Bone marrow (tissue), 2 donors: ENCODE results near the gene ANK3.
A peak's percentile ranks its signal among the peaks of the same experiment; 100 is the strongest.

Source experiments
- DNase-seq, 2 donors: peaks; one replicate each; lab custom pipeline; 2025; lab: John Stamatoyannopoulos, UW

Gene ANK3

DNA sequence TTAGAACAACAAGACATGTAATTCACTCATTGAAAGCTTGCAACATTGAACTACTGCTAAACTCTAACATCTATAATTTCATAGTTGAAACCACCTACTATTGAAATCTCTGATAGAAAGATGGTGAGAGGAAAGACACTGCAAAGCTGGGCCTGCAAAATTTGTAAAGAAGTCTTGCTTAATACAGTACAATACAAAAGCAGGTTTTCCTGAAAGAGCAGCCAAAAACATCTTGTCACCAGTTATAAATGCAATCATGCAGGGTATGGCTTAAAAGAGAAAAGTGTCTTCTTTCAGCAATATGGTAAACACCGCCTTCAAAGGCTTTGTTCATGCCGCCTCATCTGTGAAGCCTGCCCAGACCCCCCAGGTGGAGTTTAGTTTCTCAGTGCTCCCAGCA, 109.2 kb downstream of the ANK3 start:
- DNase-seq, result no peak

DNA sequence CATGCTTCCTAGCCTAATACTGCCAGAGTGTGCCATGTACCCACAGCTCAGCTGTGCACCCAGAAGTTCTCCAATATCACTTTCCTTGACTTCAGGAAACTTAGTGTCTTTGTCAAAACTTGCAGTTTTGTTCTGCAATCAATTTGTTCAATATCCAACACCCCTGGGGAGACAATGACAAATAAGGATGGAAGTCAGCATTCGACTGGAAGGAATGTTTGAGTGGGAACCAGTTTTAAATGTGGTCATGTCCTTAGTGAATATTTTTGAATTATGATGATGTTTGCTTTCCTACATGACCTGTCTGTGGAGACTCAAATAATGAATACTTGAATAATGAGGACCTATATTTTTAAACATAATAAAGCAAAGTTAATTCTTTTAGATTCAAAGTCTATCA, 112.0 kb downstream of the ANK3 start:
- no peak for DNase-seq

GRCh38 chr10:60276232-60276631, 113.4 kb downstream of the ANK3 start:
- no peak for DNase-seq

GRCh38 chr10:60271319-60272040, 118.2 kb downstream of the ANK3 start:
- peak in 1 of 2 donors; percentile 24 for DNase-seq

DNA sequence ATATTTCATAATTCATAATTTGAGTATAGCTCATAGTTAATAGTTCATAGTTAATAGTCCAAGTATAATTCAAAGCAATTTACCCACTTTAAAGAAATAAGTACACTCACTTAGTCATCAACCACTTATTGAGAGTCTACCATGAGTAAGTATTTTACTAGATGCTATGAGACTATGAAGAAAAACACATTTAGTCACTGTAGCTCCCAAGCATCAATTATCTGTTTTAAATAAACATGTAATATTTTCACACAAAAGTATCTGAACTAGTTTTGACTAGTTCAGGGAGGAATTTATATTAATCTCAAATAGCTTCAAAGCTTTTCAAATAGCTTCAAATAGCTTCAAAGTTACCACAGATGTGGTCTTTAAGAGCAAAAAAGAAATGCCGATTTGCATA, 119.2 kb downstream of the ANK3 start:
- no peak for DNase-seq

GRCh38 chr10:60267802-60268201, 121.9 kb downstream of the ANK3 start:
- DNase-seq, result no peak

- no peak for DNase-seq
Measured at GRCh38 chr10:60266513-60266912, 123.2 kb downstream of the ANK3 start.

DNA sequence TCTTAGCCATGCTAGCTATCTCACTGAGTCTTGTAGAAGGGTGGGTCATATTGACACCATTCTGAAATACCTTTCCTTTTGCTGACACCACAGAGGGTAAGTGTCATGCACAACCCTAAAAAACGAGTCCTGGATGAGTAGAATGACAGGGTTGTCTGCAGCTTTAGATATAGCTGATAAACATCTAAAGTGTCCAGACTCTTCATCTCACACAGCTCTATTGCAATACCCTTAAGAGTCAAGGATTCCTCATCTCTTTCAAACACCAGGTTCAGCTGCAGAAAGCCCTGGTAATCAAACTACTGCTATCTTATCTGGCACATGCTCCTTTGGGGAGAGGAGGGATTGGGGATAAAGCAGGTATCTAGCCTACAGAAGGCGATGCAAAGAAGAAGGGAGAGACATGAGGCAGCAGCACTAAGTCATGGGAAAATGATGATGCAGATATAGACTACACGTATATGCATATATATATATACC, 127.0 kb downstream of the ANK3 start:
- DNase-seq, result no peak

- DNase-seq, result no peak
Measured at GRCh38 chr10:60260321-60260720, 129.4 kb downstream of the ANK3 start.

DNA sequence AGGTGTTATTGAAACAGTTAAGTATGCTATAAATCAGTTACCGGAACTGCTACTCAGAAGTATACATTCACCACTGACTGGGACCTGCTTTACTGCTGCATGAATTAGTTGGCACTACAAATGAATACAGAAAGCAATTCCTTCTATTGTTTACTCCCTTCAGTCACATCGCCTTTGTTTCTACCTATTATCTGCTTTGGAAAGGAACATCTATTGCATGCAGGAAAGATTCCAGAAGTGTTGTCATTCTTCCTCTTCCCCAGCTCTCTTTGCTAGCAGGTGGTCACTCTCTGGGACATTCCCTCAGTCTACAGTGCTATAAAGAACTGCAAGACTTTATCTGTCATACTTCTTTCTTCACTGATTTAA, 131.3 kb downstream of the ANK3 start:
- DNase-seq, result no peak

- no peak for DNase-seq
Measured at GRCh38 chr10:60257767-60258428, 131.8 kb downstream of the ANK3 start.

DNA sequence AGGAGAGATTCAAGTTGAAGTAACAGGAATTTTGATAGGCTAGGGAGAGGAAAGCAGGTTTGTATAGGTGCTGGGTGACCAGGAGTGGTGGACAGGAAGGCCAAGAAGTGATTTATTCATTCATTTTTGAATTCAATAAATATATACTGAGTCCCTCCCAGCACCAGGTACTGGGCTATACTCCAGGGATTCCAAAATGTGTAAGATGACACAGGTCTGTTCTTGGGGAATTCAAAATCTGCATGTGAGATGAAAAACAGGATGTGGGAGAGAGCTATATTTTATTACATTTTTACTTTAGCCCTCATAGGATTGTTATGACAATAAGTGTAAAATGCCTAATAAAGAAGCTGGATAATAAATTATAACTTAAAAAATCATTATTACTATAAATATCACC, 134.9 kb downstream of the ANK3 start:
- DNase-seq, result no peak

GRCh38 chr10:60253484-60253883, 136.2 kb downstream of the ANK3 start:
- no peak for DNase-seq

GRCh38 chr10:60252688-60253087, 137.0 kb downstream of the ANK3 start:
- DNase-seq, result no peak

DNA sequence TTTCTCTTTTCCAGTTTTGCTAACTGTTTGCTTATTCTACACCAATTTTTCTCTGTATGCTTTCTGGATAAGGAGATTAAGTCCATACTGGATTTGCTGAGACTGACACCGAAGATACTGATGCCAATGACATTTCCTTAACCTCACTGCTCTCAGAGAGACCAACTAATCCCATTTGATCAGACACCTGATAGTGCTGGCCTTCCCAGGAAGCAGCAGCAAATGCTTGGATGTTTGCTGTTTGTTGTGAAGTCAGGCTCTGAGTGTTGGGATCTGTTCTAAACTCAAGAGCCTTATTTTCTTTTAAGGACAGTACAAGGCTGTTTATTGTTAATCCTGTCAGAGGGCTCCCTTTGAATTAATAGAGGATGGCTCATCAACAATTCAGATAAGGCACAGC, 143.3 kb downstream of the ANK3 start:
- DNase-seq, result no peak

DNA sequence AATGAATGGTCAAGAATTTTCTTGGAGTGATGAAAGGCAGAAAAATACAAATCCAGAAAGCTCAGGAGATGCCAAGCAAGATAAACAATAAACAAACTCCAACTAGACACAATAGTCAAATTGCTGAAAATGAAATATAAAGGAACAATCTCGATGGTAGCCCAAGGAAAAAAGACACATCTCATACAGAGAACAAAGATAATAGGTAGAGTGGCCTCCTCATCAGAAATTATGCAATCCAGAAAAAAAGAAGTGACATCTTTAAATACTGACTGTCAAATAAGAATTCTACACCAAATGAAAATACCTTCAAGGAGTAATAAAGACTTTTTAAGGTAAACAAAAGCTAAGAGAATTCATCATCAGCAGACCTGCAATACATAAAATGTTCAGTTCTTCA, 150.4 kb downstream of the ANK3 start:
- no peak for DNase-seq

DNA sequence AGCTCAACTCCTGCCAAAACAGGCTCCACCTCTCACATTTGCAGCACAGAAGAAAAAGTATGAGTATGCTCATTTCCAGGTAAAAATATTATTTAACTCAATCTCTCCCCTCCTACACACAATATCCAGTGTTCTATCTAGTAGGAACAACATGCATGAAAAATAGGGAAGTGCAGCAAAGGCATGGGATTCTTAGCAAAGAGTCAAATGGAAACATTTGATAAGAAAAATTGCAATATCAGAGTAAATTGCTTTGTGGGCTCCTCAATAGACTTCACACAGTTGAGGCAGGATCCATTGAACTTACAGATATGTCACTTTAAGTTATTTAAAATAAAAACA, 150.9 kb downstream of the ANK3 start:
- DNase-seq, result no peak

DNA sequence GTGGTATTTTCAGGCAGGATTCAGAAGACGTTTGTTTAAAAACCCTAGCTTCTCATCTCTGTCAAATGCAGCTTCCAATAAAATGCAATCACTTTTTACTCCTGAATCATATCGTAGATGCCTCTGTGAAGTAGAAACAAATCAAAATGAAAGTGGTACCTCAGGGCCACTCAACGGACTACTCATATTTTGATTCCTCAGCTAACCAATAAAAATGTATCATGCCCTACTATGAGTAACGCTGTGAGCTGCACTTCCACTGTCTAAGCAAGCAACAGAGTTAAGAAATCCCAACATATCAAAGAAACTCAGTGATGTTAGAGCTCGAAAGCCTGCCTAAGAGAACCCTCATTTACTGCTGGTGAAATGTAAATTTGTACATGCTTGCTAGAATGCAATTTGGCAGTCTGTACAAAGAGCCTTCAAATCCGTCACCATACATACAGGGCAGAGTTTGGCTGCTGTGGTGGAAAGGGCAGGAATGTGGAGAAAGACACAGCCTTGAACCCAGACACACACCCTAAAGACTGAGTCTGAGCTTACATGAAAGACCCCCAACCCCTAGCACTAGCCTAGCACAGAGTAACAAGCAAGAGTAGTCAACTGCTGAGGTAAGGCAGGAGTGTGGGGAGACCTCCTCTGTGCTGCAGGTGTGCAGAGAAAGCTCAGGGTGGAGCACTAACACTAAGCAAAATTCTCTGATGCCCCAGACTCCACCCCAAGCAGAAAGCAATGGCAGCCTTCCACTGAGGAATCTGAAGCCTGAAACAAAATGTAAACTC, 151.5 kb downstream of the ANK3 start:
- no peak for DNase-seq

GRCh38 chr10:60236869-60237524, 152.7 kb downstream of the ANK3 start:
- peak; percentile 54 to 60 for DNase-seq

DNA sequence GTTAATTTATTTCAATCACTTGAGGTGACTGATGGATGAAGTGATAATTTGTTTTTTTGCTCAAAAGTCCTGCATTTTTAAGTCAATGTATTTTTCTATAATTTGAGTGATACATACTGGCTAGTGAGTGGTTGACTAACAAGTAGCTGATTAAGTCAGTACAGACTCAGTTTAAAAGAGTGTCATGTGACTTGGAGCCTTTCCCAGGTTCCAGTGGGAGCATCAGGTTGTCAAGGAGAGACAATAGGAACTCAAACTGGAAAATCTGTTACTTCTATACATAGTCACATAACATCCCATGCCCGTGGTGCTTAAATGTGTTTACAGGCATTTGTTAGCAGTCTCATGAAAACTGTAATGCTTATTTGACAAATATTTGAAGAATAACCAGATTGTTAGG, 154.7 kb downstream of the ANK3 start:
- no peak for DNase-seq

DNA sequence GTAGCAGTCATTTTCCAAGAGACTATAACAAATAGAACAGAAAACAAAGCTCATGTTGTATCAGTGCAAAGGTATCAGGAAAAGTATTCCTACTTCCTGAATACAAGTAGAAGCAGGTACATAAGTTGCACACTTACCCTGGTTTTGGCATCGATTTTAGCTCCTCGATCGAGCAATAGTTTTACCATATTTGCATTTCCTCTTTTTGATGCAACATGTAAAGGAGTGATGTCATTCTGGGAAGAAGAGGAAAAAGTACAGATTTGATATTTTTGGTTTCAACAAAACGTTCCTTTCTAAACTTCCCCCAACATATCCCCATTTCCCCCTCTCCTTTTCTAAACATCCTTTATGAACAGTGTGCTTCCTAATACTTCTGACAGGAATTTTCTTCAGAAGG, 155.1 kb downstream of the ANK3 start:
- DNase-seq, result no peak

DNA sequence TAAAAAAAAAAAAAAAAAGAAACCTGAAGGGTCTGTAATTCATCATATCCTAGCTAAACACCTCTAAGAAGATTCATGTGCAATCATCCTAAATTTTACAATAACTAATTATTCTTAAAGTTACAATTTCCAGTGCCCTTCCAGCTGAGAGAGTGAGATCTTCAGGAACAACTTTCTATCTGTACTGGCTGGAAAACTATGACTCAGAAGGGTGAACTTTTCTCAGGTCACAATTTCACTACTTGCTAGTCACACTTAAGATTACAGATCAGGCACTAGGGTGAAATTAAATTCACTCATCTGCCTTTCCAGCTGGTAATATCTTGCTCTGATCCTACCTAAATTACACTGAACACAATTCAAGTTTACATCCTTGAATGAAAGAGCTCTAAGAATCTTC, 158.8 kb downstream of the ANK3 start:
- no peak for DNase-seq
